ENCODE measurements around the gene CNIH1.

GRCh38 chr14:54425537-54426274 lies 15.5 kb downstream of the CNIH1 start:
- TF ChIP-seq, protein P1, sequence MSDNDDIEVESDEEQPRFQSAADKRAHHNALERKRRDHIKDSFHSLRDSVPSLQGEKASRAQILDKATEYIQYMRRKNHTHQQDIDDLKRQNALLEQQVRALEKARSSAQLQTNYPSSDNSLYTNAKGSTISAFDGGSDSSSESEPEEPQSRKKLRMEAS (IDR thresholded peaks at IDR 0.05; ENCODE audit: low read depth), result no peak
- TF ChIP-seq POLR2AphosphoS5 (IDR thresholded peaks at IDR 0.05; ENCODE audit: low read depth, low read length), result no peak
- TF ChIP-seq ELF1 (IDR thresholded peaks at IDR 0.05), result no peak
- no peak for TF ChIP-seq TAF1 (IDR thresholded peaks at IDR 0.05; ENCODE audit: borderline replicate concordance, low read depth, low read length)
- TF ChIP-seq, protein P2, sequence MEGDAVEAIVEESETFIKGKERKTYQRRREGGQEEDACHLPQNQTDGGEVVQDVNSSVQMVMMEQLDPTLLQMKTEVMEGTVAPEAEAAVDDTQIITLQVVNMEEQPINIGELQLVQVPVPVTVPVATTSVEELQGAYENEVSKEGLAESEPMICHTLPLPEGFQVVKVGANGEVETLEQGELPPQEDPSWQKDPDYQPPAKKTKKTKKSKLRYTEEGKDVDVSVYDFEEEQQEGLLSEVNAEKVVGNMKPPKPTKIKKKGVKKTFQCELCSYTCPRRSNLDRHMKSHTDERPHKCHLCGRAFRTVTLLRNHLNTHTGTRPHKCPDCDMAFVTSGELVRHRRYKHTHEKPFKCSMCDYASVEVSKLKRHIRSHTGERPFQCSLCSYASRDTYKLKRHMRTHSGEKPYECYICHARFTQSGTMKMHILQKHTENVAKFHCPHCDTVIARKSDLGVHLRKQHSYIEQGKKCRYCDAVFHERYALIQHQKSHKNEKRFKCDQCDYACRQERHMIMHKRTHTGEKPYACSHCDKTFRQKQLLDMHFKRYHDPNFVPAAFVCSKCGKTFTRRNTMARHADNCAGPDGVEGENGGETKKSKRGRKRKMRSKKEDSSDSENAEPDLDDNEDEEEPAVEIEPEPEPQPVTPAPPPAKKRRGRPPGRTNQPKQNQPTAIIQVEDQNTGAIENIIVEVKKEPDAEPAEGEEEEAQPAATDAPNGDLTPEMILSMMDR (IDR thresholded peaks at IDR 0.05), result no peak
- no peak for TF ChIP-seq RCOR1 (IDR thresholded peaks at IDR 0.05; ENCODE audit: low read length)
